ENCODE data around the gene TMEM25.

DNA sequence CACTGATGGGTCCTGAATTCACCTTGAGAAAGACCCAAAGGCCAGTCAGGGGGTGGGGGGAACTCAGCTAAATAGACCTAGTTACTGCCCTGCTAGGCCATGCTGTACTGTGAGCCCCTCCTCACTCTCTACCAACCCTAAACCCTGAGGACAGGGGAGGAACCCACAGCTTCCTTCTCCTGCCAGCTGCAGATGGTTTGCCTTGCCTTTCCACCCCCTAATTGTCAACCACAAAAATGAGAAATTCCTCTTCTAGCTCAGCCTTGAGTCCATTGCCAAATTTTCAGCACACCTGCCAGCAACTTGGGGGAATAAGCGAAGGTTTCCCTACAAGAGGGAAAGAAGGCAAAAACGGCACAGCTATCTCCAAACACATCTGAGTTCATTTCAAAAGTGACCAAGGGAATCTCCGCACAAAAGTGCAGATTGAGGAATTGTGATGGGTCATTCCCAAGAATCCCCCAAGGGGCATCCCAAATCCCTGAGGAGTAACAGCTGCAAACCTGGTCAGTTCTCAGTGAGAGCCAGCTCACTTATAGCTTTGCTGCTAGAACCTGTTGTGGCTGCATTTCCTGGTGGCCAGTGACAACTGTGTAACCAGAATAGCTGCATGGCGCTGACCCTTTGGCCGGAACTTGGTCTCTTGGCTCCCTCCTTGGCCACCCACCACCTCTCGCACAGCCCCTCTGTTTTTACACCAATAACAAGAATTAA is 6.1 kb upstream of the TMEM25 start:
- TF ChIP-seq CTCF (IDR thresholded peaks at IDR 0.05) = no peak
- TF ChIP-seq POLR2A (IDR thresholded peaks at IDR 0.05) = no peak

Data from testis (tissue), 2 donors.